Ovary (tissue), 9 donors: ENCODE results near the gene CMTM5. TPM values are rescaled to one million over a fixed set of nuclear protein-coding genes. Genes with fewer than 3 reads are reported as not detected.

Experiments
- DNase-seq, 5 donors: peaks; one replicate each; pipeline ENCODE4 v3.0.0-alpha.2; 2019 to 2020
- H3K27ac ChIP-seq, 2 donors: fragments of 200-600 bp; one replicate each; pipeline versions ENCODE4 v1.5.1 to v1.8.0; 2019 to 2022
- H3K27me3 ChIP-seq: fragments of 200-600 bp; one replicate; pipeline ENCODE4 v1.8.0; 2022
- H3K36me3 ChIP-seq: fragments of 200-600 bp; sonication (generic); one replicate; pipeline ENCODE4 v1.5.1; 2019
- H3K4me1 ChIP-seq: one replicate; pipeline ENCODE4 v1.8.1; 2013; ENCODE audit warnings: mild to moderate bottlenecking, moderate library complexity; ENCODE audit not compliant: insufficient read depth
- H3K4me3 ChIP-seq: fragments of 200-600 bp; sonication (generic); one replicate; pipeline ENCODE4 v1.5.1; 2017
- H3K9me3 ChIP-seq, 2 donors: fragments of 200-600 bp in 1 of 2; sonication (generic) in 1 of 2; one replicate each; pipeline versions ENCODE4 v1.5.1 to v1.8.1; 2013 to 2019; ENCODE audit warnings: mild to moderate bottlenecking in 1 of 2, moderate library complexity in 1 of 2
- EP300 ChIP-seq: sonication (generic); formaldehyde crosslinking; IDR thresholded peaks from one replicate; pipeline ENCODE4 v1.6.1; 2017; ENCODE audit warnings: antibody characterized with exemption
- POLR2A ChIP-seq: fragments of 450-650 bp; IDR thresholded peaks from one replicate; pipeline ENCODE4 v1.6.1; 2017; ENCODE audit warnings: antibody characterized with exemption, mild to moderate bottlenecking, moderate library complexity
- WGBS, 3 donors: extraction: QIAGEN DNeasy Blood & Tissue Kit in 1 of 3; methylation state at CpG; one replicate each; pipeline versions ENCODE4 v1.1.5 to v1.1.7; 2013 to 2017; 5-methylcytosine and 5-hydroxymethylcytosine counted together
- intact Hi-C, 4 donors: fragments of 100-400 bp; cut with DNase I; formaldehyde crosslinking; loops; one replicate each; pipeline versions ENCODE4 v1.11.0 to v1.15.1; 2022 to 2023
- polyA plus RNA-seq, 2 donors: library from polyadenylated mRNA; stranded (reverse); fragments of 200-250 nt in 1 of 2; fragments of 350-450 nt in 1 of 2; fragmentation: Illumina TruSeq in 1 of 2; extraction: RNeasy Lipid Tissue Mini Kit (QIAGEN cat#74804) in 1 of 2; gene quantifications; one replicate each; pipeline ENCODE4 v1.2.3, GENCODE V29; 2013 to 2014
- total RNA-seq, 7 donors: library from RNA; depleted of rRNA in 2 of 7; stranded (reverse); fragments of >200 nt in 2 of 7; fragmentation: NEBNext Ultra II Directional in 3 of 7; extraction: Animal tissue kit (Norgen Biotek cat#: 25700) in 3 of 7; gene quantifications; one replicate each; pipeline versions ENCODE4 v1.1.0 to v1.2.4, GENCODE V29; 2016 to 2023
- TF ChIP-seq, protein P1 (sequence below), 3 donors: fragments of 450-650 bp in 2 of 3; fragments of 200-600 bp in 1 of 3; IDR thresholded peaks; one replicate each; pipeline versions ENCODE4 v1.5.1 to v1.8.0; 2016 to 2022; ENCODE audit warnings: antibody characterized with exemption in 3 of 3, mild to moderate bottlenecking in 1 of 3
- donor health status: DM: no; HTN: no; CAD: no; lungs with moderate emphysema.
- donor health status: DM: no; HTN: no; CAD: no.
- donor health status: Bipolar disorder and iron deficiency.
- donor health status: DM: yes; HTN: yes; CAD: no.
- donor health status: DM: no; HTN: no; CAD: no.
- donor health status: DM: yes; HTN: yes; CAD: no.

CMTM5 gene
- total and polyA plus RNA-seq, 9 donors = 0.16 to 1.1 (median 0.48) TPM; not detected in 6

DNA sequence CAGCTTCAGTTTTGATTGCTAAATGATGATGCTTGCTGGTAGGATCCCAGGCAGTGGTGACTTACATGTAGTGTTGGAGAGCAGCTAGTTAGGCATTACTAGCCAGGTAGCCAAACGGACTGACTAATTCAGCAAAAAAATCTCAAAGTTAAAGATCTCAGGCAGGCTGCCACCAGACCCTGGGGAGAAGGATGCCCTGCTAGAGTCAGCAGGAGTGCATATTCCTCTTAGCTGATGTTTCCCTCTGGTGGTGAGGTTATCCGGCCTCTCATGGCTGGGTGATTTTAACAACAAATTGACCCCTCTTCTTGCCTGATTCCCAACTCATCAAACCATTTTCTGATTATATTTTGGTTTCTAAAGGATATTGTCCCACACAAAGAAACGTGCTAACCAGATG is 14.6 kb upstream of the CMTM5 start:
- no peak overlapping the region for H3K4me3 ChIP-seq
- H3K27me3 ChIP-seq = no peaks in the 10 kb centered on the region
- WGBS, 3 donors = 66 to 76% (median 70%) methylated on average over 3 of the region's 3 CpGs
- DNase-seq = no peak
- TF ChIP-seq POLR2A (no peak), EP300 (no peak)
- TF ChIP-seq, protein P1, sequence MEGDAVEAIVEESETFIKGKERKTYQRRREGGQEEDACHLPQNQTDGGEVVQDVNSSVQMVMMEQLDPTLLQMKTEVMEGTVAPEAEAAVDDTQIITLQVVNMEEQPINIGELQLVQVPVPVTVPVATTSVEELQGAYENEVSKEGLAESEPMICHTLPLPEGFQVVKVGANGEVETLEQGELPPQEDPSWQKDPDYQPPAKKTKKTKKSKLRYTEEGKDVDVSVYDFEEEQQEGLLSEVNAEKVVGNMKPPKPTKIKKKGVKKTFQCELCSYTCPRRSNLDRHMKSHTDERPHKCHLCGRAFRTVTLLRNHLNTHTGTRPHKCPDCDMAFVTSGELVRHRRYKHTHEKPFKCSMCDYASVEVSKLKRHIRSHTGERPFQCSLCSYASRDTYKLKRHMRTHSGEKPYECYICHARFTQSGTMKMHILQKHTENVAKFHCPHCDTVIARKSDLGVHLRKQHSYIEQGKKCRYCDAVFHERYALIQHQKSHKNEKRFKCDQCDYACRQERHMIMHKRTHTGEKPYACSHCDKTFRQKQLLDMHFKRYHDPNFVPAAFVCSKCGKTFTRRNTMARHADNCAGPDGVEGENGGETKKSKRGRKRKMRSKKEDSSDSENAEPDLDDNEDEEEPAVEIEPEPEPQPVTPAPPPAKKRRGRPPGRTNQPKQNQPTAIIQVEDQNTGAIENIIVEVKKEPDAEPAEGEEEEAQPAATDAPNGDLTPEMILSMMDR (IDR thresholded peaks at IDR 0.05) = no peak
- no peak overlapping the region for H3K27ac ChIP-seq
- H3K4me1 ChIP-seq = no peaks in the 10 kb centered on the region
- intact Hi-C loops = loop anchor here in 1 of 4 donors (1.0 kb wide), 1 partner anchor 42 kb away; no protein-coding TSS in a partner anchor
- no peaks in the 10 kb centered on the region for H3K9me3 ChIP-seq
- H3K36me3 ChIP-seq = no peaks in the 10 kb centered on the region

DNA sequence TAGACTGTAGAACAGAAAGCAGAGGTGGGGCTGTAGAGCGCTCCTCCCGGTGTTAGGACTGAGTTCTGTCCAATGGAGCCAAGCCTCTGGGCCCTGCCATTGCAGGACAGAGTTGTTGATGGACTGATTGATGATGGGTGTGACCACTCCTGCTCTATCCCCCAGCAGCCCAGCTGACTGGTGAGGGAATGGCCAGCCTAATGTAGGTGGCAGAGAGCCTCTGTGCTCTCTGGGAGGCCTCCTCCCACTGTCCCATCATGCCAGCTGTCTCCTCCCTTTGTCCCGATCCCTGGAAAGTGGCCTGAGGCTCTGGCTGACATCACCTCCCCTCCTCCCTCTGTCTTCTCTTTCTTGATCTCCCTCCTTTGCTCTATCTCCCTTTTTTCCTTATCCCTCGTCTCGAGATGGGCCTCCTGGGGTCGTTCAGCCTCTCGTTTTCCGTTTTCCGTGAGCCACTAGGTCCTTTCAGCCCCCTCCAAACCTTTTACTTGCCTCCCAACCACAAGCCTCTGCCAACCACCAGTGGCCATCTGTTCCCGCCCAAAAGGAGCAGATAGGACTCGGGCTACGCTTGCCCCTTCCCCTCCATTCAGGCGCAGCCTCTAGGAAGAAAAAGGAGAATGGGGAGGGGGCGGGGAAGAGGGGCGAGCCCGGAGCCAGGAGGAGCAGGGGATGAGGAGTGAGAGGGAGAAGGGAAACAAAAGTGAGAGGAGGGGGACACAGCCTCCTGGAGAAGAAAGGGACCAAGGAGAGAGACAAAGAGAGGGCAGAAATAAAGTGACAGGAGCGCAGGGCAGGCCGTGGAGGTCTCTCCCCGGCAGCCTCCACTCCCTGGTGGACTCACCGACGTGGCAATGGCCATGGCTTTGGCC is 12.4 kb upstream of the CMTM5 start:
- intact Hi-C loops = no loop called here
- H3K27ac ChIP-seq = peak overlapping the region; percentile 98 to 99
- H3K4me1 ChIP-seq = no peaks in the 10 kb centered on the region
- peak overlapping the region; percentile 44 for H3K4me3 ChIP-seq
- H3K9me3 ChIP-seq = no peaks in the 10 kb centered on the region
- no peaks in the 10 kb centered on the region for H3K36me3 ChIP-seq
- H3K27me3 ChIP-seq = no peaks in the 10 kb centered on the region
- WGBS, 3 donors = 8 to 14% (median 13%) methylated on average over 21 of the region's 21 CpGs
- TF ChIP-seq, protein P1 (IDR thresholded peaks at IDR 0.05) = no peak
- TF ChIP-seq POLR2A = no peak
- TF ChIP-seq EP300 = no peak
- DNase-seq = peak in 1 of 5 donors; percentile 51

DNA sequence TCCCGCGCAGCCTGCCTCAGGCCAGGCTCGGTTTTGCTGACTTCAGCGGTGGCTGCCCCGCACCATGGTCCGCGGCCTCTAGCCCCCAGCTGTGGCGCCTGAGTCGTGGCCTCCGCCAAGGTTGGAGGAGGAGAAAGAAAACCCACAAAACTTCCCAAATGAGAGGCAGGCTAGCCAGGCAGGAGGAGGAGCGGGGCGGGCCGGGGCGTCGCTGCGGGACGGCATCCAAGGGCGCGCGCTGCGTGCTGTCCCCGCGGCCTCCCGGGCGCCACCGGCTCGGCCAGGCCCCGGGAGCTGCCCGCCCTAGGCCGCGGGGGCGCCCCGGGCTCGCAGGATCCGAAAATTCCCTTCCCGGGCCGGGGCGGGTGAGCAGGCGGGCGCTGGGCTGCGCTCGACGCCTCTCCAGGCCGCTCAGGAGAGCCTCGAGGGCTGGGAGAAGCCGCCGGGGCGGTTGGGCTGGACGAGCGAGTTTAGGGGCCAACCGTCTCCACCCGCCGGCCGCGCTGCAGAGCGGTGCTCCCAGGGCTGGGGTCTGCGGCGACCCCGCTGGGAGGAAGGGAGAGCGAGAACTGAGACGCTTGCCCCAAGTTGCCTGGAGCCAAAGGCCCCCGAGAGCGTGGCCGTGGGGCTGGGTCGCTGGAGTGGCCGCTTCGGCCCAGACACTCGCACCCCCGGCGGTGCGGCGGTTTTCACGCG is 11.7 kb upstream of the CMTM5 start, which contains the start of gene EFS:
Gene EFS, minus strand, starts transcription at position 137 of the 696 bp plus-strand sequence. CDS start 147 bp downstream, outside the sequence.
- intact Hi-C loops = no loop called here
- Histone ChIP-seq H3K9me3 (no peaks in the 10 kb centered on the region), H3K4me1 (no peaks in the 10 kb centered on the region), H3K27me3 (no peaks in the 10 kb centered on the region), H3K4me3 (peak within 1 kb of the TSS; percentile 44), H3K27ac (peak within 1 kb of the TSS; percentile 98 to 99), H3K36me3 (no peaks in the 10 kb centered on the region)
- WGBS, 3 donors = 1% methylated on average over 56 to 74 of the region's 74 CpGs
- DNase-seq = peak; percentile 58 to 77 (median 70)
- peak; percentile 32 for TF ChIP-seq POLR2A
- TF ChIP-seq EP300 = no peak

DNA sequence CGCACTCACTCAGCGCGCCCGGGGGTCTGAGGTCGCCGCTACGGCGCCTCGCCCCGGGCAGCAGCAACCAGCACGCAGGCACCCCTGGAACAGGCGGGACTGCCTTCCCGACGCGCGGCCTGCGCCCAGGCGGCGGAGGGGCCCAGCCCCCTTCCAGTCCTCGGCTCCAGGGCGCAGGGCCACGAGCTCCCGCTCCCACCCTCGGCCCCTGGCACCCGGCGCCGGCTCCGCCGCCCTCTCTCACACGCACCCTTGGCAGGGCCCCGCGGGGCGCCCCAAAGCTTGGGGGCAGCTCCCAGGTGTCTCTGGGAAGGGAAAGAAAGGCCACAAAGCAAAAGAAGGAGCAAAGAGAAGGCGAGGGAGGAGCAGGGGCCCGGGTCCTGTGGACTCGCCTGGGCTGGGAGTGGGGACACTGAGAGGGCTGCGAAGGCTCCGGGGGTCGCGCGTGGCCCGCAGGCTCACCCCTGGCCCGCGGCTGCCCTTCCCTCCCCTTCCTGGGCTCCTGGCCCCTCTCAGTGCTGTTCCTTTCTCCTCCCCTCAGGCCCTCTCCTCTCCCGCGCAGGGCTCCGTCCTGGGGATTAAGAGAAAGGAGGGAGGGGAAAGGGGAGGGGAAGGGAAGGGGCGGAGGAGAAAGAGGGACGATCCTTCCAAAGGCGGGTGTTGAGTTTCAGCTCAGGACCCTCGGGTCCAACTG is 11.0 kb upstream of the CMTM5 start:
- TF ChIP-seq EP300 = no peak
- peak; percentile 74 for TF ChIP-seq POLR2A
- TF ChIP-seq, protein P1 (IDR thresholded peaks at IDR 0.05) = no peak
- H3K4me1 ChIP-seq = no peaks in the 10 kb centered on the region
- H3K27me3 ChIP-seq = no peaks in the 10 kb centered on the region
- peak overlapping the region; percentile 44 for H3K4me3 ChIP-seq
- WGBS, 3 donors = 0 to 2% (median 1%) methylated on average over 41 to 51 of the region's 51 CpGs
- no peaks in the 10 kb centered on the region for H3K36me3 ChIP-seq
- H3K27ac ChIP-seq = peak overlapping the region; percentile 98 to 99
- intact Hi-C loops = no loop called here
- peak; percentile 78 to 83 (median 81) for DNase-seq
- no peaks in the 10 kb centered on the region for H3K9me3 ChIP-seq
